Testis (tissue), 3 donors: ENCODE measurements around the gene RAD9B. TPM values are rescaled to one million over a fixed set of nuclear protein-coding genes. Genes with fewer than 3 reads are reported as not detected.
A peak's percentile ranks its signal among the peaks of the same experiment; 100 is the strongest.
"Not testable (repeated sequence)": the region's sequence is repeated elsewhere in the genome, so short reads cannot be mapped to it uniquely, and the experiment has no call there.

Experiments used
- DNase-seq: peaks from one replicate; pipeline ENCODE4 v3.0.0-alpha.2; 2019
- H3K27ac ChIP-seq, 2 donors: fragments of 200-600 bp; sonication (generic); one replicate each; pipeline ENCODE4 v1.5.1; 2019
- H3K27me3 ChIP-seq: fragments of 200-600 bp; sonication (generic); one replicate; pipeline ENCODE4 v1.5.1; 2019
- H3K36me3 ChIP-seq: fragments of 200-600 bp; sonication (generic); one replicate; pipeline ENCODE4 v1.5.1; 2017; ENCODE audit warnings: low read depth; ENCODE audit errors: missing control alignments
- H3K4me1 ChIP-seq: fragments of 200-600 bp; sonication (generic); one replicate; pipeline ENCODE4 v1.5.1; 2019
- H3K4me3 ChIP-seq, 2 donors: fragments of 200-600 bp; sonication (generic); one replicate each; pipeline ENCODE4 v1.5.1; 2017 to 2019
- H3K9me3 ChIP-seq: fragments of 200-600 bp; sonication (generic); one replicate; pipeline ENCODE4 v1.5.1; 2017
- POLR2A ChIP-seq: fragments of 450-650 bp; IDR thresholded peaks from one replicate; pipeline ENCODE4 v1.6.1; 2017; ENCODE audit warnings: antibody characterized with exemption, mild to moderate bottlenecking, moderate library complexity
- WGBS, 2 donors: methylation state at CpG; one replicate each; pipeline ENCODE4 v1.1.5; 2018; 5-methylcytosine and 5-hydroxymethylcytosine counted together
- intact Hi-C: fragments of 100-400 bp; cut with DNase I; formaldehyde crosslinking; loops from one replicate; pipeline ENCODE4 v1.15.1; 2023; ENCODE audit warnings: low total_unique reads
- polyA plus RNA-seq: library from polyadenylated mRNA; stranded (reverse); fragments of 350-450 nt; fragmentation: Illumina TruSeq; extraction: RNeasy Lipid Tissue Mini Kit (QIAGEN cat#74804); gene quantifications from one replicate; pipeline ENCODE4 v1.2.3, GENCODE V29; 2014; ENCODE audit warnings: low read depth, low replicate concordance; ENCODE audit not compliant: insufficient read depth
- total RNA-seq, 2 donors: library from RNA; depleted of rRNA; stranded (reverse); fragments of >200 nt; gene quantifications; one replicate each; pipeline ENCODE4 v1.2.3, GENCODE V29; 2016
- TF ChIP-seq, protein P1 (sequence below), 3 experiments: fragments of 450-650 bp in 2 of 3; fragments of 200-600 bp in 1 of 3; sonication (generic) in 1 of 3; IDR thresholded peaks; one replicate each; pipeline ENCODE4 v1.5.1; 2016 to 2019; ENCODE audit warnings: antibody characterized with exemption in 3 of 3, mild to moderate bottlenecking in 2 of 3, moderate library complexity in 1 of 3

Gene RAD9B
- total and polyA plus RNA-seq, 3 donors from 2014 or later = 12.8 to 29.1 (median 21.8) TPM

DNA sequence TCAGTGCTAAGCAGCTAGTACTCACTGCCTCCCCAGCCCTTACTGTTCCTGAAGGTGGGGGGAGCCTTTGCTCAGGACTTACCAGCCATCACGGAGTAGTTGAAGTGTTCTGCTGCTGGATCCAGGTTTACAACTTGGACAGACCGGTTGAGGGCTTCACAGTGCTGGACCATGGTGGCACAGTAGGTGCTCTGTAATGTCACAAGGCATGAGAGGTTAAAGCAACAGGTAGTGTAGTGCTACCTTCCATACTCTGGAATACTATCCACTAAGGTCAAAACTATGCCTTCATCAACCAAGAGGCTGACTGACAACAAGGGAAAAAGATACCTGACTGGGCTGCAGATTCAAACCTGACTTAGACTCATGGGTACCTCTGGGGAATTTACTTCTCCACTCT is 37.1 kb upstream of the RAD9B start:
- 78 to 79% methylated on average over 2 of the region's 2 CpGs for WGBS, 2 donors
- intact Hi-C loops = loop anchor here (10.0 kb wide), 1 partner anchor 130 kb away; no protein-coding TSS in a partner anchor
- no peaks in the 10 kb centered on the region for H3K36me3 ChIP-seq

DNA sequence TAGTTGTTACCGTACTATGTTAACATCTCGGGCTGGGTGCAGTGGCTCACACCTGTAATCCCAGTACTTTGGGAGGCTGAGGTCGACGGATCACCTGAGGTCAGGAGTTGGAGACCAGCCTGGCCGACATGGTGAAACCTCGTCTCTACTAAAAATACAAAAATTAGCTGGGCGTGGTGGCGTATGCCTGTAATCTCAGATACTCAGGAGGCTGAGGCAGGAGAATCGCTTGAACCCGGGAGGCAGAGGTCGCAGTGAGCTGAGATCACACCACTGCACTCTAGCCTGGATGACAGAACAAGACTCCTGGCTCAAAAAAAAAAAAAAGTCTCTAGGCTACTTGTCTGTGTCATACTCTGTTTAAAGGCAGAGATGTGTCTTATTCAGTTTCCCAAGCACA is 36.4 kb upstream of the RAD9B start:
- intact Hi-C loops = loop anchor here (10.0 kb wide), 1 partner anchor 129 kb away; no protein-coding TSS in a partner anchor
- H3K9me3 ChIP-seq = not testable (repeated sequence)

More for the DNA sequence above, 37.1 kb upstream of the RAD9B start:
- Histone ChIP-seq H3K4me1 (peaks cover 10% of the 10 kb centered on the region), H3K9me3 (no peaks in the 10 kb centered on the region), H3K27ac (no peak overlapping the region), H3K4me3 (no peak overlapping the region), H3K27me3 (no peaks in the 10 kb centered on the region)
- no peak for DNase-seq
- TF ChIP-seq, protein P1, sequence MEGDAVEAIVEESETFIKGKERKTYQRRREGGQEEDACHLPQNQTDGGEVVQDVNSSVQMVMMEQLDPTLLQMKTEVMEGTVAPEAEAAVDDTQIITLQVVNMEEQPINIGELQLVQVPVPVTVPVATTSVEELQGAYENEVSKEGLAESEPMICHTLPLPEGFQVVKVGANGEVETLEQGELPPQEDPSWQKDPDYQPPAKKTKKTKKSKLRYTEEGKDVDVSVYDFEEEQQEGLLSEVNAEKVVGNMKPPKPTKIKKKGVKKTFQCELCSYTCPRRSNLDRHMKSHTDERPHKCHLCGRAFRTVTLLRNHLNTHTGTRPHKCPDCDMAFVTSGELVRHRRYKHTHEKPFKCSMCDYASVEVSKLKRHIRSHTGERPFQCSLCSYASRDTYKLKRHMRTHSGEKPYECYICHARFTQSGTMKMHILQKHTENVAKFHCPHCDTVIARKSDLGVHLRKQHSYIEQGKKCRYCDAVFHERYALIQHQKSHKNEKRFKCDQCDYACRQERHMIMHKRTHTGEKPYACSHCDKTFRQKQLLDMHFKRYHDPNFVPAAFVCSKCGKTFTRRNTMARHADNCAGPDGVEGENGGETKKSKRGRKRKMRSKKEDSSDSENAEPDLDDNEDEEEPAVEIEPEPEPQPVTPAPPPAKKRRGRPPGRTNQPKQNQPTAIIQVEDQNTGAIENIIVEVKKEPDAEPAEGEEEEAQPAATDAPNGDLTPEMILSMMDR (IDR thresholded peaks at IDR 0.05) = no peak
- TF ChIP-seq POLR2A = no peak

DNA sequence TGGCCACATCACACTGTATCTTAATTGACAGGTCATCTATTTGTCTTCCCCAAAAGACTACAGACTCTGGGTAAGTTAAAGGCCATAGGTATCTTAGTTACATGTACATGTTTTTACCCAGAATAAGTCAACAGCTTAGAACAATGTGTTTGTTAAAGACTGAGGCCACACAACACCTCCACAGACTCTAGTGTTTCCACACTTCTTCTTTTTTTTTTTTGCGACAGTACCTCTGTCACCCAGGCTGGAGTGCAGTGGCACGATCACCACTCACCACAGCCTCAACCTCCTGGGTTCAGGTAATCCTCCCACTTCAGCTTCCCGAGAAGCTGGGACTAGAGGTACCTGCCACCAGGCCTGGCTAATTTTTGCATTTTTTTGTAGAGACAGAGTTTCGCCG is 35.3 kb upstream of the RAD9B start:
- Histone ChIP-seq H3K27me3 (no peaks in the 10 kb centered on the region), H3K36me3 (no peaks in the 10 kb centered on the region), H3K27ac (no peak overlapping the region), H3K4me1 (peaks cover 10% of the 10 kb centered on the region), H3K4me3 (no peak overlapping the region), H3K9me3 (no peaks in the 10 kb centered on the region)
- TF ChIP-seq, protein P1 (IDR thresholded peaks at IDR 0.05) = no peak
- no peak for TF ChIP-seq POLR2A
- WGBS, 2 donors = 31 to 54% methylated on average over 5 of the region's 5 CpGs
- intact Hi-C loops = loop anchor here (10.0 kb wide), 1 partner anchor 128 kb away; no protein-coding TSS in a partner anchor
- no peak for DNase-seq

More for the DNA sequence above, 36.4 kb upstream of the RAD9B start:
- WGBS, 2 donors = 86 to 88% methylated on average over 11 of the region's 11 CpGs
- DNase-seq, H3K4me3 ChIP-seq, H3K27me3 ChIP-seq, H3K36me3 ChIP-seq, H3K27ac ChIP-seq: not testable (repeated sequence)
- peaks cover 10% of the 10 kb centered on the region for H3K4me1 ChIP-seq

DNA sequence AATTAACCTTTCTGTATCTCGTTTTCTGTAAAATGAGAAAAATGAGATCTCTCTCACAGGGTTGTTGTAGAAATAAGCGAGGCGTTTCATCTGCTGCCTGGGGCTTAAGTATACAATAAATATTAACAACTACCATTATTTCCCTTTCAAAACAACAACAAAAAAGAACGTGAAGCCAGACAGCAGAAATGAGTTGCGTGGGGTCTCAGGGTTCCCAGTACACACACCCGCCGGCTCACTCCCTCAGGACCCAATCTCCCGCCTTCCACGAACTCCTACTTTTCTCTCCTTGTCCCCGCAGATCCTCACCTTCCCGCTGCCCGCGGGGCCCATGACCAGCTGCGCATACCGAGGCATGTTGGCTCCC is 34.3 kb upstream of the RAD9B start:
- WGBS, 2 donors = 0 to 1% methylated on average over 13 to 15 of the region's 15 CpGs
- Histone ChIP-seq H3K9me3 (no peaks in the 10 kb centered on the region), H3K36me3 (no peaks in the 10 kb centered on the region), H3K4me1 (peaks cover 10% of the 10 kb centered on the region), H3K4me3 (peak overlapping the region; percentile 74 to 83), H3K27ac (peak overlapping the region; percentile 32 to 91), H3K27me3 (no peaks in the 10 kb centered on the region)
- DNase-seq = no peak
- intact Hi-C loops = loop anchor here (10.0 kb wide), 1 partner anchor 127 kb away; no protein-coding TSS in a partner anchor
- no peak for TF ChIP-seq POLR2A
- TF ChIP-seq, protein P1 (IDR thresholded peaks at IDR 0.05) = no peak

DNA sequence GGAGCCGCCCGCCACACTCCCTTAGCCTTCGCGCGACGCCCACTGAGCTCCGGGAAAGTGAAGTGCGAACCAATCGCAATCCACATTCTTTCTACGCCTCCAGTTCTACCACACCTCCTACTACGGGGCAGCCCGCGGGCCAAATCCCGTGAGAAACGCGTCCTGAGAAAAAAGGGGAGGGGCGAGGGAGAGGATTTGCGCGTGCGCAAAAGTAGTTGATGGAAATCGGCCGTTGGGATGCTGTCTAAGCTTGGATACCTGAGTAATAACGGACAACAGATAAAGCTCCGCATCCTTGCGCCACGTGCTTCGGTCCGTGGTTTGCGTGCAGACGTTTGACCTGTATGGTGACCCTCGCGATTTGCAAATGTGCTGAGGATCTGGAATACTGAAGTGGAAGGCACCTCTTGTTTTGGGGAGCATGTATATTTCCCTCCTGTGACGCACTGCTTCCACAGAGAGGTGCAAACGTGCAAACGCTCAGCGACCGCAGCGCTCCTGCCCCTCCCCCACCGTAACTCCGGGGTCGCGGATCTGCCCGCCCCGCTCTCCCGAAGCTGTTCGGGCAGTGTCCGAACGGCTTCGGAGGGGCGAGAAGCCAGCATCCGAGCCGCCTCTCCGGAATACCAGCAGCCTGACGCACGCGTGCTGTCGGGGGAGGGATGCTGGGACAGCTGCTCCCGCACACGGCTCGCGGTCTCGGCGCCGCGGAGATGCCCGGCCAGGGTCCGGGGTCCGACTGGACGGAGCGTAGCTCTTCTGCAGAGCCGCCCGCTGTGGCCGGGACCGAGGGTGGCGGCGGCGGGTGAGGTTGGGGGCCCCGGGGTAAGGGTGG is 33.7 kb upstream of the RAD9B start, which contains the start of the genes FAM216A and GPN3:
Gene FAM216A (plus strand): TSS at position 632 of the 835 bp plus-strand sequence. CDS start 31 bp downstream, at position 663.
Gene GPN3 (minus strand): TSS at position 44 of the 835 bp plus-strand sequence. CDS start 54 bp downstream, outside the sequence.
- intact Hi-C loops = loop anchor here (10.0 kb wide), 1 partner anchor 126 kb away; no protein-coding TSS in a partner anchor
- Histone ChIP-seq H3K4me1 (peaks cover 10% of the 10 kb centered on the region), H3K27me3 (no peaks in the 10 kb centered on the region), H3K9me3 (no peaks in the 10 kb centered on the region), H3K4me3 (peak within 1 kb of the TSS; percentile 74 to 83), H3K36me3 (no peaks in the 10 kb centered on the region), H3K27ac (peak within 1 kb of the TSS; percentile 85 to 91)
- DNase-seq = peak; percentile 98
- TF ChIP-seq POLR2A = peak; percentile 40
- TF ChIP-seq, protein P1 (IDR thresholded peaks at IDR 0.05) = peak in 1 of 3 experiments; percentile 22
- WGBS, 2 donors = 0 to 1% methylated on average over 48 to 71 of the region's 78 CpGs
